PC-9 (cell line): Measurements from ENCODE around the gene UGT2B7. TPM values are rescaled to one million over a fixed set of nuclear protein-coding genes. Genes with fewer than 3 reads are reported as not detected.

Source experiments
- BruUV-seq: library from RNA; stranded (reverse); fragments of 400-500 nt; replicated peaks from 2 replicates; lab custom pipeline; 2021; lab: Mats Ljungman, UMichigan
- CTCF ChIA-PET: fragments of 300-600 bp; sonication (Branson Sonifier 250); formaldehyde crosslinking; loops from one replicate; lab custom pipeline; 2022; ENCODE audit warnings: antibody characterized with exemption; lab: Charles Lee
- POLR2A ChIA-PET: fragments of 300-600 bp; sonication (Branson Sonifier 250); formaldehyde crosslinking; loops from one replicate; lab custom pipeline; 2022; ENCODE audit warnings: antibody characterized with exemption; ENCODE audit not compliant: unreplicated experiment; lab: Charles Lee
- DNase-seq, 2 experiments: peaks; one replicate each; pipeline versions ENCODE4 v3.0.0 to v3.0.0-alpha.2; 2015 to 2022; ENCODE audit warnings: mixed read lengths in 1 of 2
- H2AFZ ChIP-seq: fragments of 200-600 bp; sonication (generic); 2 replicates; pipeline ENCODE4 v1.8.1; 2017; ENCODE audit warnings: antibody characterized with exemption
- H3F3A ChIP-seq: fragments of 200-600 bp; sonication (generic); 2 replicates; pipeline ENCODE4 v1.8.1; 2017; ENCODE audit warnings: antibody characterized with exemption, mild to moderate bottlenecking, low read depth; ENCODE audit not compliant: insufficient read depth
- H3K27ac ChIP-seq: fragments of 200-600 bp; sonication (generic); 2 replicates; pipeline ENCODE4 v1.6.1; 2016; ENCODE audit warnings: mixed run types
- H3K27me3 ChIP-seq: fragments of 200-600 bp; sonication (generic); 2 replicates; pipeline ENCODE4 v1.6.1; 2016; ENCODE audit warnings: low read depth, mixed run types; ENCODE audit not compliant: insufficient read depth
- H3K36me3 ChIP-seq: fragments of 200-600 bp; sonication (generic); 2 replicates; pipeline ENCODE4 v1.6.1; 2016; ENCODE audit warnings: low read depth, mixed run types
- H3K4me1 ChIP-seq: fragments of 200-600 bp; sonication (generic); replicated peaks from 2 replicates; pipeline ENCODE4 v1.6.1; 2016; ENCODE audit warnings: mixed run types; ENCODE audit not compliant: insufficient read depth
- H3K4me2 ChIP-seq: fragments of 200-600 bp; sonication (generic); 2 replicates; pipeline ENCODE4 v1.6.1; 2017; ENCODE audit warnings: mixed run types
- H3K4me3 ChIP-seq: fragments of 200-600 bp; sonication (generic); 2 replicates; pipeline ENCODE4 v1.6.1; 2016; ENCODE audit warnings: mixed run types
- H3K79me2 ChIP-seq: fragments of 200-600 bp; sonication (generic); 2 replicates; pipeline ENCODE4 v1.6.1; 2017; ENCODE audit warnings: low read depth, mixed run types
- H3K9me2 ChIP-seq: fragments of 200-600 bp; sonication (generic); 2 replicates; pipeline ENCODE4 v1.8.1; 2017; ENCODE audit warnings: mild to moderate bottlenecking; ENCODE audit not compliant: insufficient read depth
- H3K9me3 ChIP-seq: fragments of 200-600 bp; sonication (generic); 2 replicates; pipeline ENCODE4 v1.8.1; 2016; ENCODE audit warnings: low read depth; ENCODE audit not compliant: insufficient read depth
- H4K20me1 ChIP-seq: fragments of 200-600 bp; sonication (generic); 2 replicates; pipeline ENCODE4 v1.8.1; 2017; ENCODE audit not compliant: insufficient read depth
- CTCF ChIP-seq: fragments of 200-600 bp; sonication (generic); conservative IDR thresholded peaks from 2 replicates; pipeline ENCODE4 v1.6.1; 2017; ENCODE audit warnings: mixed run types, antibody characterized with exemption, mild to moderate bottlenecking, moderate library complexity
- EZH2 ChIP-seq: fragments of 200-600 bp; sonication (generic); IDR thresholded peaks from 2 replicates; pipeline ENCODE4 v1.8.0; 2017; ENCODE audit warnings: antibody characterized with exemption, low read depth
- intact Hi-C: fragments of 100-400 bp; cut with micrococcal nuclease; formaldehyde crosslinking; loops from one replicate; pipeline ENCODE4 v1.10.0; 2022; ENCODE audit not compliant: unreplicated experiment
- total RNA-seq: library from RNA; stranded (reverse); gene quantifications from 2 replicates; pipeline ENCODE4 v1.2.3, GENCODE V29; 2021

The UGT2B7 gene
- total RNA-seq, 1 experiment from 2014 or later = not detected

DNA sequence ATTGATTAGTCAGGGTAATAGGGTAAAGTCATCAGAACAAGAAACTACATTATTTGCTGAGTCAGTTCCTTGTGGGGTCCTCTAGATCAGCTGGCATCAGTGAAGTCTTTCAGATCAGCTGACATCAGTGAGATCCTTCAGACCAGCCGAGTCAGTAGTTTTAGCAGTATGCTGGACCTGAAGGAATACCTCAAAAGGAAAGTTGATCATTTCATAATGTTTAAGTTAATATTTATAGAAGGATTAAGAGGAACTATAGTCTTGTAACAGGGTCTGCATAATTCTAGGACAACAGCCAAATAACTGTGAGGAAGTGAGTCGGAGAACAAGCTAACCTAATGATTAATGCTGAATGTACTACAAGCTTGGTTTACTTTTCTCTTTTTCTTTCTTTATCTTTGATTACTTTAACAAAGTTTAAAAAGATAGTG lies 958 bp upstream of the UGT2B7 start:
- CTCF ChIA-PET = no interaction called here
- Histone ChIP-seq H3K4me3 (no peak overlapping the region), H3K79me2 (no peaks in the 10 kb centered on the region)

DNA sequence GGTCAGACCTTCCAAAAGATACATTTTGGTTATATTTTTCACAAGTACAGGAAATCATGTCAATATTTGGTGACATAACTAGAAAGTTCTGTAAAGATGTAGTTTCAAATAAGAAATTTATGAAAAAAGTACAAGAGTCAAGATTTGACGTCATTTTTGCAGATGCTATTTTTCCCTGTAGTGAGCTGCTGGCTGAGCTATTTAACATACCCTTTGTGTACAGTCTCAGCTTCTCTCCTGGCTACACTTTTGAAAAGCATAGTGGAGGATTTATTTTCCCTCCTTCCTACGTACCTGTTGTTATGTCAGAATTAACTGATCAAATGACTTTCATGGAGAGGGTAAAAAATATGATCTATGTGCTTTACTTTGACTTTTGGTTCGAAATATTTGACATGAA lies 536 bp downstream of the UGT2B7 start:
- Histone ChIP-seq H3K9me3 (no peaks in the 10 kb centered on the region), H3F3A (peaks cover 4% of the 10 kb centered on the region; the same call in 1 of the 2 replicates), H3K27me3 (no peaks in the 10 kb centered on the region), H3K36me3 (no peaks in the 10 kb centered on the region), H3K79me2 (no peaks in the 10 kb centered on the region), H3K9me2 (no peaks in the 10 kb centered on the region), H3K4me1 (peaks cover 5% of the 10 kb centered on the region; the same call in 1 of the 2 replicates), H3K4me3 (no peak overlapping the region), H3K4me2 (no peak overlapping the region), H4K20me1 (no peaks in the 10 kb centered on the region), H3K27ac (no peak overlapping the region), H2AFZ (no peak overlapping the region)
- ChIA-PET CTCF (interaction anchor here (0.6 kb wide), 1 partner anchor 653 kb away, joined by 3 read pairs; no protein-coding TSS in a partner anchor), POLR2A (no interaction called here)
- no peak for DNase-seq
- no TSS peak for BruUV-seq
- TF ChIP-seq EZH2 (no peak), CTCF (no peak)
- intact Hi-C loops = no loop called here

More for the DNA sequence above, 958 bp upstream of the UGT2B7 start:
- BruUV-seq = no TSS peak
- Histone ChIP-seq H3K9me2 (no peaks in the 10 kb centered on the region), H3K4me1 (peaks cover 5% of the 10 kb centered on the region; the same call in 1 of the 2 replicates), H3K4me2 (no peak overlapping the region), H2AFZ (no peak overlapping the region), H3K36me3 (no peaks in the 10 kb centered on the region), H4K20me1 (no peaks in the 10 kb centered on the region), H3K27ac (no peak overlapping the region), H3F3A (peaks cover 4% of the 10 kb centered on the region; the same call in 1 of the 2 replicates), H3K27me3 (no peaks in the 10 kb centered on the region), H3K9me3 (no peaks in the 10 kb centered on the region)
- peak in 1 of 2 experiments; percentile 50 for DNase-seq
- POLR2A ChIA-PET = no interaction called here
- intact Hi-C loops = no loop called here
- TF ChIP-seq CTCF (no peak), EZH2 (no peak)

- no peak for TF ChIP-seq EZH2
These were observed 2.2 kb downstream of the UGT2B7 start for GRCh38 chr4:69098470-69098869.

More at GRCh38 chr4:69098470-69098869, 2.2 kb downstream of the UGT2B7 start:
- H3K36me3 ChIP-seq = no peaks in the 10 kb centered on the region
- H3K4me3 ChIP-seq = no peak overlapping the region
- no peaks in the 10 kb centered on the region for H3K9me2 ChIP-seq
- no peaks in the 10 kb centered on the region for H3K27me3 ChIP-seq
- no peaks in the 10 kb centered on the region for H3K9me3 ChIP-seq
- no peak overlapping the region for H3K4me2 ChIP-seq
- no peaks in the 10 kb centered on the region for H3K79me2 ChIP-seq
- POLR2A ChIA-PET = no interaction called here
- CTCF ChIA-PET = interaction anchor here (0.8 kb wide), 1 partner anchor 789 kb away, joined by 3 read pairs; no protein-coding TSS in a partner anchor
- no peak overlapping the region for H3K27ac ChIP-seq
- H3F3A ChIP-seq = peaks cover 4% of the 10 kb centered on the region; the same call in 1 of the 2 replicates
- BruUV-seq = no TSS peak
- intact Hi-C loops = no loop called here
- peaks cover 5% of the 10 kb centered on the region; the same call in 1 of the 2 replicates for H3K4me1 ChIP-seq
- H2AFZ ChIP-seq = no peak overlapping the region
- DNase-seq = no peak
- no peaks in the 10 kb centered on the region for H4K20me1 ChIP-seq
